ENCODE measurements around the gene GRIFIN. TPM values are rescaled to one million over a fixed set of nuclear protein-coding genes. Genes with fewer than 3 reads are reported as not detected.

GRIFIN gene
- polyA plus RNA-seq, 2 of the 4 experiments (the other 2 are of a cell fraction), result not detected

GRCh38 chr7:2471396-2471795 lies 4.8 kb downstream of the GRIFIN start (continued):
- TF ChIP-seq REST (IDR thresholded peaks at IDR 0.05) (no peak), RCOR1 (IDR thresholded peaks at IDR 0.05; ENCODE audit: low read depth, low read length) (no peak), SMC3 (IDR thresholded peaks at IDR 0.05) (no peak), EHMT2 (IDR thresholded peaks at IDR 0.05; ENCODE audit: low read depth) (no peak), MYC (IDR thresholded peaks at IDR 0.05; ENCODE audit: borderline replicate concordance, low read length) (no peak), ZC3H11A (IDR thresholded peaks at IDR 0.05) (no peak)

- FAIRE-seq, result no peak
- H3K4me3 ChIP-seq, result no peak overlapping the region
- WGBS (ENCODE audit: missing lambda C conversion rate), result 29% methylated on average over 3 of the region's 5 CpGs
- POLR2A ChIA-PET, result no interaction called here
- no peak overlapping the region for H3K4me2 ChIP-seq
- no peaks in the 10 kb centered on the region for H3K9me3 ChIP-seq
- CTCF ChIA-PET, result interaction anchor here (0.7 to 14.8 kb wide), 11 partner anchors 8 to 347 kb away, joined by 3 to 275 read pairs (median 4); partner anchors contain the start of gene GRIFIN
- TF ChIP-seq FOSL2 (IDR thresholded peaks at IDR 0.05), result no peak
- no peak for TF ChIP-seq FOSL2 (CRISPR knock-in tag; IDR thresholded peaks at IDR 0.05)
- no peak for TF ChIP-seq HDAC2 (IDR thresholded peaks at IDR 0.05)
- no peak for TF ChIP-seq ZFP36 (IDR thresholded peaks at IDR 0.05; ENCODE audit: borderline replicate concordance, partially characterized antibody)
- TF ChIP-seq RFX5 (IDR thresholded peaks at IDR 0.05), result no peak
- TF ChIP-seq GATA3 (IDR thresholded peaks at IDR 0.05; ENCODE audit: borderline replicate concordance), result no peak
- TF ChIP-seq E2F6 (IDR thresholded peaks at IDR 0.05; ENCODE audit: borderline replicate concordance, low read depth), result no peak
- TF ChIP-seq CHD2 (IDR thresholded peaks at IDR 0.05; ENCODE audit: low read length, partially characterized antibody), result no peak
- TF ChIP-seq NPAS2 (CRISPR knock-in tag; IDR thresholded peaks at IDR 0.05; ENCODE audit: borderline replicate concordance), result no peak
- TF ChIP-seq KDM1A (IDR thresholded peaks at IDR 0.05; ENCODE audit: low read depth), result no peak
- no peak for TF ChIP-seq RNF2 (IDR thresholded peaks at IDR 0.05; ENCODE audit: borderline replicate concordance, low read depth)
- TF ChIP-seq, protein P1, sequence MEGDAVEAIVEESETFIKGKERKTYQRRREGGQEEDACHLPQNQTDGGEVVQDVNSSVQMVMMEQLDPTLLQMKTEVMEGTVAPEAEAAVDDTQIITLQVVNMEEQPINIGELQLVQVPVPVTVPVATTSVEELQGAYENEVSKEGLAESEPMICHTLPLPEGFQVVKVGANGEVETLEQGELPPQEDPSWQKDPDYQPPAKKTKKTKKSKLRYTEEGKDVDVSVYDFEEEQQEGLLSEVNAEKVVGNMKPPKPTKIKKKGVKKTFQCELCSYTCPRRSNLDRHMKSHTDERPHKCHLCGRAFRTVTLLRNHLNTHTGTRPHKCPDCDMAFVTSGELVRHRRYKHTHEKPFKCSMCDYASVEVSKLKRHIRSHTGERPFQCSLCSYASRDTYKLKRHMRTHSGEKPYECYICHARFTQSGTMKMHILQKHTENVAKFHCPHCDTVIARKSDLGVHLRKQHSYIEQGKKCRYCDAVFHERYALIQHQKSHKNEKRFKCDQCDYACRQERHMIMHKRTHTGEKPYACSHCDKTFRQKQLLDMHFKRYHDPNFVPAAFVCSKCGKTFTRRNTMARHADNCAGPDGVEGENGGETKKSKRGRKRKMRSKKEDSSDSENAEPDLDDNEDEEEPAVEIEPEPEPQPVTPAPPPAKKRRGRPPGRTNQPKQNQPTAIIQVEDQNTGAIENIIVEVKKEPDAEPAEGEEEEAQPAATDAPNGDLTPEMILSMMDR (IDR thresholded peaks at IDR 0.05), result no peak
- TF ChIP-seq RAD21 (conservative IDR thresholded peaks at IDR 0.05 in 1 of 2, IDR thresholded peaks at IDR 0.05 in 1 of 2), result no peak
- TF ChIP-seq, protein P2, sequence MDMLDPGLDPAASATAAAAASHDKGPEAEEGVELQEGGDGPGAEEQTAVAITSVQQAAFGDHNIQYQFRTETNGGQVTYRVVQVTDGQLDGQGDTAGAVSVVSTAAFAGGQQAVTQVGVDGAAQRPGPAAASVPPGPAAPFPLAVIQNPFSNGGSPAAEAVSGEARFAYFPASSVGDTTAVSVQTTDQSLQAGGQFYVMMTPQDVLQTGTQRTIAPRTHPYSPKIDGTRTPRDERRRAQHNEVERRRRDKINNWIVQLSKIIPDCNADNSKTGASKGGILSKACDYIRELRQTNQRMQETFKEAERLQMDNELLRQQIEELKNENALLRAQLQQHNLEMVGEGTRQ (IDR thresholded peaks at IDR 0.05), result no peak
- H3K4me1 ChIP-seq, result peaks cover 9% of the 10 kb centered on the region
- no peak for DNase-seq (ENCODE audit: low read depth in 1 of 2, low spot score in 1 of 2)
- H3K27ac ChIP-seq, result peak overlapping the region in 1 of 2 experiments; percentile 74; a peak in 3 of 6 replicates
- ATAC-seq, result peak; percentile 38 to 40; a peak in 3 of 6 replicates
Measured at GRCh38 chr7:2471022-2471329, 5.2 kb downstream of the GRIFIN start.

Data from A549 (cell line).